GM18867 (cell line): Measurements from ENCODE around the gene NME4.
"Not testable (repeated sequence)": the region's sequence is repeated elsewhere in the genome, so short reads cannot be mapped to it uniquely, and the experiment has no call there.

ENCODE experiments used
- ATAC-seq: cut with Tn5 transposase; IDR thresholded peaks from one replicate; pipeline ENCODE4 v1.9.1; 2021; ENCODE audit warnings: mild to moderate bottlenecking, moderate library complexity; ENCODE audit not compliant: unreplicated experiment

NME4 gene

GRCh38 chr16:375927-376816 is 20.8 kb upstream of the NME4 start:
- ATAC-seq, result no peak

DNA sequence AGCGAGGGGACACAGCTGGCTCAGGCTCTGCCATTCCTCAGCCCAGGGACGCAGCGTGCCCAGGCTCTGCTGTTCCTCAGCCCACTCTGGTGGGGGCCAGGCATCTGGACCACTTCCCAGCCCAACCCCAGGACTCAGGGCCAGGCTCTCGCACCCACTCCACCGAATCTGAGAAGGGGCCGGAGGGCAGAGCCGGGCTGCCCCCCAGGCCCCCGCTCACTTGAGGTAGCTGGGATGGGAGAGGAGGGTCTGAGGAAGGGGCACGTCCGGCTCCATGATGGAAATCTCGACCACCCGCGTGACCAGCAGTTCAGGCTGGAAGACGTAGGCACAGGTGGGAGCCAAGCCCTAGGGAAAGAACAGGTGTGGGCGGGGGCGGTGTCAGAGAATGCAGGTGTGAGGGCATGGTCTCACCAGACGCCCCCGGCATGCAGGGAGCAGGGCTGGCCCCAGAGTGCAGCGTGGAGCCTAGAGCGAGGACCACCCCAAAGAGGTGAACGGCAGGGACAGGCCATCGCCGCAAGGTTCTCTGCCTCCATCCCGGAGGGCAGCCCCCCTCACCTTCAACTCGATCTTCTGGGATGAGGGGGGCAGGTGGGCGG is 20.1 kb upstream of the NME4 start:
- no peak for ATAC-seq

DNA sequence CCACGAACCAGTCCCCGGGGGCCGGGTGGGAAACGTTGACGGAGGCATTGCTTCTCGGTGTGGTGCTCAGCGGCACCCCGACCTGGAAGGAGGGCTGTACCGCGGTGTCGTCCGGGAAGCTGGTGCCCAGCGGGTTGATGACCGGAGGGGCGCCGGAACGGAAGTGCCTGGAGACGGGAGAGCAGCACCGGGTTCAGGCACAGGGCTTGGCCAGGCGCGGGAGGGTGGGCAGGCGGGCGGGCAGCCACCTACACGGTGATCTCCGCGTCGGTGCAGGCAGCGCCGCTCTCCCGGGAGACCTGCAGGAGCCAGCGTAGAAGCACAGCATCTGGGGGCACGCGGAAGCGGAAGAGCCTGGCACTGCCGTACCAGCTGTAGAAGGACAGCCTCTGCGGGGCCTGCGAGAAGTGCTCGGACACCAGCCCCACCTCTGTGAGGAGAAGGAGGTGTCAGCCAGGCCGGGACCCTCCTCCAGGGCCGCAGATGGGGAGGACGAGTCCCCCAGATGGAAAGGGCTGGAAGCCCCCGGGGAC is 19.5 kb upstream of the NME4 start:
- ATAC-seq, result no peak

DNA sequence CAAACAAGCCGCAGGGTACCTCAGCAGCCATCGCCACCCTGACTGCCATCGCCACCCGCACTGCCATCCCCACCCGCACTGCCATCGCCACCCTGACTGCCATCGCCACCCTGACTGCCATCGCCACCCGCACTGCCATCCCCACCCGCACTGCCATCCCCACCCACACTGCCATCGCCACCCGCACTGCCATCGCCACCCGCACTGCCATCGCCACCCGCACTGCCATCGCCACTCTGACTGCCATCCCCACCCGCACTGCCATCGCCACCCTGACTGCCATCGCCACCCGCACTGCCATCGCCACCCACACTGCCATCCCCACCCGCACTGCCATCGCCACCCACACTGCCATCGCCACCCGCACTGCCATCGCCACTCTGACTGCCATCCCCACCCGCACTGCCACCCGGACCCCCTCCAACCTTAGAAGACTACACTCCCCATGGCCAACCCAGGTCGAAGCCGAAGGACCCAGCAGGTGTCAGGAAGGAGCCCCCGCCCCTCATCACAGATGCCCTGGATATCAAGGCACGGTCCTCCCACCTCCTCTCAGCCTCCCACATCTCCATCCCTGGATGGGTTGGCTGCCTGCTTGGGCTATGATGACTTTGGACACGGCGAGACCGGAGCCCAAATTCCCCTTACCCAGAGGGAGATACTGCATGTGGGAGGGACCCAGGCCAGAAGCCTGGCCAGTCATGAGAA is 18.7 kb upstream of the NME4 start:
- not testable (repeated sequence) for ATAC-seq

GRCh38 chr16:378821-379182 is 18.2 kb upstream of the NME4 start:
- no peak for ATAC-seq

GRCh38 chr16:379183-379960 is 17.6 kb upstream of the NME4 start:
- ATAC-seq, result no peak

DNA sequence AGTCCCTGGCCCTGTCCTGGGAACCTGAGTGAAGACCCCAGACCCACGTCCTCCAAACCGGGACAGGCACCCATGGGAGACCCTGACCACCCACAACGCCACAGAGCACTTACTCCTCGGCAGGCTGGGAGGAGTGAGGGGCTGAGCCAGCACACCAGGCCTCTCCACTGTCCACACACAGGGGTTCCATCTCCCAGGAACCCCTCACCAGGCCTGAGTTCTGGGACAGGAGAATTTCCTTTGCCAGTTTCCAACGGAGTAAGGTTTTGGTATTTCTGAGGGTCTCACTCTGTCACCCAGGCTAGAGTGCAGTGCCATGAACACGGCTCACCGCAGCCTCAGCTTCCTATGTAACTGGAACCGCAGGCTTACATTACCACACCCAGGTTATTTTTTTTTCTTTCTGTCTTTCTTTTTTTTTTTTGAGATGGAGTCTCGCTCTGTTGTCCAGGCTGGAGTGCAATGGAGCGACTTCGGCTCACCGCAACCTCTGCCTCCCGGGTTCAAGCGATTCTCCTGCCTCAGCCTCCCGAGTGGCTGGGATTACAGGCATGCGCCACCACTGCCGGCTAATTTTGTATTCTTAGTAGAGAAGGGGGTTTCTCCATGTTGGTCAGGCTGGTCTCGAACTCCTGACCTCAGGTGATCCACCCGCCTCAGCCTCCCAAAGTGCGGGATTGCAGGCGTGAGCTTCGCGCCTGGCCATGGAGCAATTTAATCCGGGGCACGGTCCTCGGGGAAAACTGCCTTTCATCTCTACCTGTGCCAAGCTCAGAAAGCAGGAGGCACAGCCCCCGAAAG is 16.8 kb upstream of the NME4 start:
- no peak for ATAC-seq

DNA sequence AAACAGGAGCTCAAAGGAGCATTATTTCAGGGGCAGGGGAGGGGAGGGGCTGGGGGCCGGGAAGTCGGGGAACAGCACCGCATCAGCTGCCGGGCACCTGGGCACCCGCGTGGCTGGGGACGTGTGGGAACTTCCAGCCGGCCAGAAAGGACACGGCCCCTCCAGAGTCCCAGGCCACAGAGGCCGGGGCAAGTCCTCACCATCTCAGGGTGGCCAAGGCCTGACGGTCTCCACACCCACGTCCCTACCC is 16.3 kb upstream of the NME4 start:
- ATAC-seq, result no peak

GRCh38 chr16:381012-381788 is 15.8 kb upstream of the NME4 start:
- ATAC-seq, result peak; percentile 30

DNA sequence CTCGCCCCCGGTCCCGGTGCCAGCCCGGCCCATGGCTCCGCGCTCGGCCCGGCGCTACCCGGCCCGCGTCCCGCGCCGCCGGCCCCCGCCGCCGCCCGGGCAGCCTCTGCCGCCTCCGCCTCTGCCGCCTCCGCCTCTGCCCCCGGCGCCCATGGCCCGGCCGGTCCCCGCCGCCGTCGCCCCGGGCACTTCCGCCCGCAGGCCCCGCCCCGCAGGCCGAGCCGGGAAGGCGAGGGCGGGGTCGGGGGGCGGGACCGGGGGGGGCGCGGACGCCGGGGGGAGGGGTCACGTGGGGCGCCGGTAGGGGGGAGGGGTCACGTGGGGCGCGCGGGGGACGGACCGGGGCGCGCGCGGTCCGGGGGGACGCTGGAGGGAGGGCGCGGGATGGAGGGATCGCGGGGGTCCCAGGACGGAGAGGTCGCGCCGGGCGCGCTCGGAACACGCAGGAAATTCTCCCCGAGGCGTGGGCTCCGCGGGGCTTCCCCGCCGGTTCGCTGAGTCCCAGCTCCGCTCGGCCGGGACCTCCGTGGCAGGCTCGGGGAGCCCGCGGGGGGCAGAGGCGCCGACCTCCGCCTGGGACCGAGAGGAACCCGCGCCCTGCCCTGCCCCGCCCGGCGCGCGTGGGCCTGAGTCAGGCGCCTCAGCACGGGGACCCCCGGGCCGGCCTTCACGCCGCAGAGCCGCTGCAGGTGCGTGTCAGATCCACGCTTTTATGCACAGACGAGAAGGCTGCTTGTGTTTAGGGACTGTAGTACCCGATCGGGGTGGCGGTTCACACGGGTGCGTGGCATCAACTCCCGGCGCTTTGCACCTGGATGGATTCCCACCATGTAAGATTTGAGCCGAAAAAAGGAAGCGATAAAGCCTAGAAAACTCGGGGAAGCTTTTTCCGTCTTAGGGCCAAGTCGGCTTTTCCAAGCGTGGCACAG is 14.9 kb upstream of the NME4 start, which contains the start of gene PGAP6:
TSS of gene PGAP6 (minus strand) at position 190 of the 929 bp plus-strand sequence. CDS start at position 33, 157 bp downstream.
- peak; percentile 52 for ATAC-seq

GRCh38 chr16:383326-384051 is 13.5 kb upstream of the NME4 start:
- no peak for ATAC-seq

DNA sequence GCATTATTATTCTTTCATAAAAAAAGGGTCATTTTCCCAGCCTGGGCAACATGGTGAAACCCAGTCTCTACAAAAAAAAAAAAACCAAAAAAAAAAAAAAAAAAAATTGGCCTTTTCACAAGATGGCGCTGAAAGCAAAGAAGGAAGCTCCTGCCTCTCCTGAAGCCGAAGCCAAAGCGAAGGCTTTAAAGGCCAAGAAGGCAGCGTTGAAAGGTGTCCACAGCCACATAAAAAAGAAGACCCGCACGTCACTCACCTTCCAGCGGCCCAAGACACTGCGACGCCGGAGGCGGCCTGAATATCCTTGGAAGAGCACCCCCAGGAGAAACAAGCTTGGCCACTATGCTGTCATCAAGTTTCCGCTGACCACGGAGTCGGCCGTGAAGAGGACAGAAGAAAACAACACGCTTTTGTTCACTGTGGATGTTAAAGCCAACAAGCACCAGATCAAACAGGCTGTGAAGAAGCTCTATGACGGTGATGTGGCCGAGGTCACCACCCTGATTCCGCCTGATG is 10.3 kb upstream of the NME4 start:
- ATAC-seq, result no peak

DNA sequence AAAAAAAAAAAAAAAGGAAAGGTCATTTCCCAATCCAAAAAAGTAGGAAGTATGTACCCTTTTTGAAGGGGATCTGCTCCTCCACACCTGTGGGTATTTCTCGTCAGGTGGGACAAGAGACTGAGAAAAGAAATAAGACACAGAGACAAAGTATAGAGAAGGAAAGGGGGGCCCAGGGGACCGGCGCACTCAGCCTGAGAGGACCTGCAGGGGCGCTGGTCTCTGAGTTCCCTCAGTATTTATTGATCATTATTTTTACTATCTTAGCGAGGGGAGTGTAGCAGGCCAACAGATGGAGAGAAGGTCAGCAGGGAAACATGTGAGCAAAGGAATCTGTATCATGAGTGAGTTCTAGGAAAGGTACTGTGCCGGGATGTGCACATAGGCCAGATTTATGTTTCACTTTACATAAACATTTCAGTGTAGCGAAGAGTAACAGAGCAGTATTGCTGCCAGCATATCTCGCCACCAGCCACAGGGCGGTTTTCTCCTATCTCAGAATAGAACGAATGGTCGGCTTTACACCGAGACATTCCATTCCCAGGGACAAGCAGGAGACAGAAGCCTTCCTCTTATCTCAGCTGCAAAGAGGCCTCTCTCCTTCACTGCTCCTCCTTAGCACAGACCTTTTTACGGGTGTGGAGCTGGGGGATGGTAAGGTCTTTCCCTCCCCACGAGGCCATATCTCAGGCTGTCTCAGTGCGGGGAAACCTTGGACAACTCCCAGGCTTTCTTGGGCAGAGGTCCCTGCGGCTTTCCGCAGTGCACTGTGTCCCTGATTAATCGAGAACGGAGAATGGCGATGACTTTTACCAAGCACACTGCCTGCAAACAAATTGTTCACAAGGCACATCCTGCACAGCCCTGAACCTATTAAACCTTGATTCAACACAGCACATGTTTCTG is 9.0 kb upstream of the NME4 start:
- not testable (repeated sequence) for ATAC-seq

DNA sequence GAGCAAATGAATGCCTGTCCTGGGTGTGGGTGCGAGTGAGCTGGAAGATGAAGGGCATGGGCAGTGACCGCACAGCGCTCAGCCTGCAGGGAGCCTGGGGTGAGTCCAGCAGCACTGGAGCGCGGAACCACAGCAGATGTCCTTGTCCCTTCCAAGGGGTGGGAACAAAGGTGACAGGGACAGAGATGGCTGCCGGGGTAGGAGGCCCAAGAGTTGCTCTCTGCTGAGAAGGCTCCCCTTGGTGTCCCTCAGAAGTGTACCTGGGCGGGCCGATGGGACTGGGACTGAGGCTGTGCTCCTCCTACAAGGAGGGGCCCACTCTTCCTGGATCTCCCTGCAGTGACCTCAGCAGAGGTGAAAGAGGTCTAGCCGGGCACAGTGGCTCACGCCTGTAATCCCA is 7.6 kb upstream of the NME4 start:
- no peak for ATAC-seq

DNA sequence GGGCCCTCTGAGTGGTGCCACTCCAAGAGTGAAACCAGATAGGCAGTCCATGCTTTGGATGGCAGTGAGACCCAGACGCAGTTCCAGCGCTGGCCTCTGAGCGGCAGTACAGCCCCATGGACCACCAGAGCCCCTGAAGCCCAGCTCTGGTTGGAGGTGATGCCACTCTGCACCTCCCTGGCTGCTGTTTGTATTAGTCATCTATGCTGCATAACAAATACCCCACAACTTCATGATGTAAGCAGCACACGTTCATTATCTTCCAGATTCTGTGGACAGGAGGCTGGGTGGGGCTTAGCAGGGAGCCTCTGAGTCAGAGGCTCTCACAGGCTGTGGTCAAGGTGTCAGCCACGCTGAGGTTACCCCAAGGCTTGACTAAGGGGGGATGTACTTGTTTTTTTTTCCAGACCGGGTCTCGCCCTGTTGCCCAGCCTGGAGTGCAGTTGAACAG is 5.1 kb upstream of the NME4 start:
- ATAC-seq, result no peak

DNA sequence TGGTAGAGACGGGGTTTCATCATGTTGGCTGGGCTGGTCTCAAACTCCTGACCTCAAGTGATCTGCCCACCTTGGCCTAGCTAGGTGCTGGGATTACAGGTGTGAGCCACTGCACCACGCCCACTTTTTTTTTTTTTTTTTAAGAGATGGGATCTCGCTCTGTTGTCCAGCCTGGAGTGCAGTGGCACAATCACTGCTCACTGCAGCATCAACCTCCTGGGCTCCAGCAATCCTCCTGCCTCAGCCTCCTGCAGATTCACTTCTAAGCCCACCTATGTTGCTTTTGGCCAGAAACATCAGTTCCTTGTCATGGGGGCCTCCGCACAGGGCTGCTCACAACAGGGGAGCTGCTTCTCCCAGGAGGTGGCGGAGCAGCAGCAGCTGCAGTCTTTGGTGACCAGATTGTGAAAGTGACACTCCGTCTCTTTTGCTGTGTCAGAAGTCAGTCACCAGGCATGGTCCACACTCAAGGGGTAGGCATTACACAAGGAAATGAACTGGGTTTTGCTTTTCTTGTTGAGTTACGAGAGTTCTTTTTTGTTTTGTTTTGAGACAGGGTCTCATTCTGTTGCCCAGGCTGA is 4.5 kb upstream of the NME4 start:
- no peak for ATAC-seq
